IMR-90 (cell line): ENCODE data around the gene GFAP. TPM values are rescaled to one million over a fixed set of nuclear protein-coding genes. Genes with fewer than 3 reads are reported as not detected.
"Not testable (repeated sequence)": the region's sequence is repeated elsewhere in the genome, so short reads cannot be mapped to it uniquely, and the experiment has no call there.

Experiments used
- ATAC-seq: fragments of 200-7000 bp; cut with Tn5 transposase; 2 replicates; pipeline ENCODE4 v1.9.1; 2020; ENCODE audit warnings: low read depth, mild to moderate bottlenecking, moderate library complexity
- BruUV-seq: library from RNA; stranded (reverse); fragments of 400-500 nt; replicated peaks from 2 replicates; lab custom pipeline; 2021; lab: Mats Ljungman, UMichigan
- CTCF ChIA-PET: fragments of 300-600 bp; formaldehyde crosslinking; extraction: SDS; loops from one replicate; lab custom pipeline; 2021; ENCODE audit warnings: antibody characterized with exemption; lab: Yijun Ruan, JAX
- POLR2A ChIA-PET: fragments of 300-600 bp; sonication (Branson Sonifier 250); formaldehyde crosslinking; loops from one replicate; lab custom pipeline; 2022; ENCODE audit warnings: antibody characterized with exemption; ENCODE audit not compliant: unreplicated experiment; lab: Charles Lee
- DNase-seq: peaks from one replicate; pipeline ENCODE4 v3.0.0; 2013
- H2AFZ ChIP-seq: replicated peaks from 2 replicates; pipeline ENCODE3; 2013; ENCODE audit warnings: low read length, mild to moderate bottlenecking; ENCODE audit not compliant: poor library complexity
- H2AK5ac ChIP-seq: 2 replicates; pipeline ENCODE4 v1.6.1; 2013; ENCODE audit warnings: low read depth, low read length, inconsistent platforms
- H2AK9ac ChIP-seq: replicated peaks from 2 replicates; pipeline ENCODE3; 2013; ENCODE audit warnings: mild to moderate bottlenecking, low read depth, low read length, moderate library complexity; ENCODE audit not compliant: poor library complexity
- H2BK120ac ChIP-seq: 2 replicates; pipeline ENCODE4 v1.6.1; 2013; ENCODE audit warnings: low read depth, low read length, inconsistent platforms
- H2BK15ac ChIP-seq: 3 replicates; pipeline ENCODE4 v1.6.1; 2013; ENCODE audit warnings: low read depth, low read length, inconsistent platforms
- H2BK20ac ChIP-seq: 2 replicates; pipeline ENCODE4 v1.6.1; 2013; ENCODE audit warnings: low read depth, mild to moderate bottlenecking, inconsistent platforms, low read length, moderate library complexity
- H2BK5ac ChIP-seq: 2 replicates; pipeline ENCODE4 v1.6.1; 2013; ENCODE audit warnings: mild to moderate bottlenecking, low read depth, low read length, inconsistent platforms; ENCODE audit not compliant: poor library complexity, severe bottlenecking
- H3K14ac ChIP-seq: replicated peaks from 2 replicates; pipeline ENCODE4 v1.6.1; 2013; ENCODE audit warnings: low read depth, low read length, inconsistent platforms
- H3K18ac ChIP-seq: 2 replicates; pipeline ENCODE4 v1.6.1; 2013; ENCODE audit warnings: low read depth, low read length, control low read depth
- H3K23ac ChIP-seq: 2 replicates; pipeline ENCODE4 v1.6.1; 2013; ENCODE audit warnings: low read depth, low read length, inconsistent platforms
- H3K27ac ChIP-seq: 2 replicates; pipeline ENCODE4 v1.5.1; 2013; ENCODE audit warnings: mild to moderate bottlenecking, control low read depth, low read length; ENCODE audit not compliant: insufficient read depth
- H3K27me3 ChIP-seq: 2 replicates; pipeline ENCODE4 v1.6.1; 2013; ENCODE audit warnings: low read length; ENCODE audit not compliant: control insufficient read depth, insufficient read depth
- H3K36me3 ChIP-seq: 2 replicates; pipeline ENCODE4 v1.6.1; 2013; ENCODE audit warnings: low read length, mixed read lengths; ENCODE audit not compliant: control insufficient read depth, insufficient read depth
- H3K4ac ChIP-seq: 2 replicates; pipeline ENCODE4 v1.6.1; 2013; ENCODE audit warnings: low read depth, low read length, inconsistent platforms
- H3K4me1 ChIP-seq: 2 replicates; pipeline ENCODE4 v1.6.1; 2013; ENCODE audit warnings: low read length, mixed read lengths; ENCODE audit not compliant: control insufficient read depth, insufficient read depth
- H3K4me2 ChIP-seq: 2 replicates; pipeline ENCODE4 v1.6.1; 2013; ENCODE audit warnings: low read depth, mild to moderate bottlenecking, control low read depth, low read length, moderate library complexity
- H3K4me3 ChIP-seq: 2 replicates; pipeline ENCODE4 v1.5.1; 2013; ENCODE audit warnings: low read depth, mild to moderate bottlenecking, control low read depth, low read length, moderate library complexity; ENCODE audit not compliant: insufficient read depth
- H3K56ac ChIP-seq: 2 replicates; pipeline ENCODE4 v1.6.1; 2013; ENCODE audit warnings: low read length, inconsistent platforms; ENCODE audit not compliant: insufficient read depth; ENCODE audit errors: extremely low read depth
- H3K79me1 ChIP-seq, 2 experiments: 2 replicates each; pipeline ENCODE4 v1.6.1; 2013; ENCODE audit warnings: low read length in 2 of 2, inconsistent platforms in 1 of 2, low read depth in 1 of 2
- H3K9ac ChIP-seq: 2 replicates; pipeline ENCODE4 v1.6.1; 2013; ENCODE audit warnings: low read depth, low read length, control low read depth
- H3K9me1 ChIP-seq: 2 replicates; pipeline ENCODE4 v1.6.1; 2013; ENCODE audit warnings: low read length, inconsistent platforms; ENCODE audit not compliant: insufficient read depth
- H3K9me3 ChIP-seq: 2 replicates; pipeline ENCODE4 v1.6.1; 2013; ENCODE audit warnings: low read length; ENCODE audit not compliant: control insufficient read depth, insufficient read depth
- H4K20me1 ChIP-seq: 2 replicates; pipeline ENCODE4 v1.6.1; 2013; ENCODE audit warnings: low read length, inconsistent platforms; ENCODE audit not compliant: insufficient read depth
- H4K5ac ChIP-seq: 2 replicates; pipeline ENCODE4 v1.6.1; 2013; ENCODE audit warnings: mild to moderate bottlenecking, low read depth, low read length, control low read depth
- H4K8ac ChIP-seq, 2 experiments: 2 replicates each; pipeline ENCODE4 v1.6.1; 2013; ENCODE audit warnings: low read depth in 2 of 2, low read length in 2 of 2, control low read depth in 1 of 2, inconsistent platforms in 1 of 2
- H4K91ac ChIP-seq: 2 replicates; pipeline ENCODE4 v1.6.1; 2013; ENCODE audit warnings: low read depth, low read length, inconsistent platforms; ENCODE audit not compliant: insufficient read depth
- NFE2L2 ChIP-seq: fragments of 150-350 bp; IDR thresholded peaks from 2 replicates; pipeline ENCODE4 v1.6.1; 2016; ENCODE audit warnings: low read depth, mild to moderate bottlenecking, low read length
- RCOR1 ChIP-seq: IDR thresholded peaks from 2 replicates; pipeline ENCODE4 v1.6.1; 2012; ENCODE audit warnings: mild to moderate bottlenecking, low read length, improper control_type of control experiment; ENCODE audit not compliant: insufficient replicate concordance
- WGBS, 2 experiments: methylation state at CpG; one replicate each; pipeline versions ENCODE4 v1.1.5 to v1.1.7; 2013; ENCODE audit warnings: missing lambda C conversion rate in 2 of 2; ENCODE audit not compliant: insufficient read length in 1 of 2; ENCODE audit errors: extremely low coverage in 2 of 2; 5-methylcytosine and 5-hydroxymethylcytosine counted together
- dilution Hi-C: fragments of 300-500 bp; cut with HindIII; formaldehyde crosslinking; loops from one replicate; pipeline ENCODE4 v1.14.3; 2018; ENCODE audit warnings: low sequenced_read_pairs; ENCODE audit not compliant: unreplicated experiment
- in situ Hi-C: fragments of 300-500 bp; cut with MboI; formaldehyde crosslinking; loops from 3 replicates; pipeline ENCODE4 v1.14.3; 2019; ENCODE audit warnings: low sequenced_read_pairs, inconsistent platforms, mixed read lengths
- intact Hi-C: fragments of 100-400 bp; cut with micrococcal nuclease; formaldehyde crosslinking; loops from 2 replicates; pipeline ENCODE4 v1.10.0; 2022
- polyA plus RNA-seq, 3 experiments: library from polyadenylated mRNA; depleted of rRNA; stranded (reverse); fragments of >200 nt; gene quantifications; 2 replicates each; pipeline ENCODE4 v1.2.3, GENCODE V29; 2012; ENCODE audit warnings: low replicate concordance in 1 of 3
- total RNA-seq: library from RNA; depleted of rRNA; stranded (reverse); fragments of >200 nt; gene quantifications from 2 replicates; pipeline ENCODE4 v1.2.3, GENCODE V29; 2012

GFAP gene
- total and polyA plus RNA-seq, 2 of the 4 experiments (the other 2 are of a cell fraction), result 0.18 to 0.19 TPM

DNA sequence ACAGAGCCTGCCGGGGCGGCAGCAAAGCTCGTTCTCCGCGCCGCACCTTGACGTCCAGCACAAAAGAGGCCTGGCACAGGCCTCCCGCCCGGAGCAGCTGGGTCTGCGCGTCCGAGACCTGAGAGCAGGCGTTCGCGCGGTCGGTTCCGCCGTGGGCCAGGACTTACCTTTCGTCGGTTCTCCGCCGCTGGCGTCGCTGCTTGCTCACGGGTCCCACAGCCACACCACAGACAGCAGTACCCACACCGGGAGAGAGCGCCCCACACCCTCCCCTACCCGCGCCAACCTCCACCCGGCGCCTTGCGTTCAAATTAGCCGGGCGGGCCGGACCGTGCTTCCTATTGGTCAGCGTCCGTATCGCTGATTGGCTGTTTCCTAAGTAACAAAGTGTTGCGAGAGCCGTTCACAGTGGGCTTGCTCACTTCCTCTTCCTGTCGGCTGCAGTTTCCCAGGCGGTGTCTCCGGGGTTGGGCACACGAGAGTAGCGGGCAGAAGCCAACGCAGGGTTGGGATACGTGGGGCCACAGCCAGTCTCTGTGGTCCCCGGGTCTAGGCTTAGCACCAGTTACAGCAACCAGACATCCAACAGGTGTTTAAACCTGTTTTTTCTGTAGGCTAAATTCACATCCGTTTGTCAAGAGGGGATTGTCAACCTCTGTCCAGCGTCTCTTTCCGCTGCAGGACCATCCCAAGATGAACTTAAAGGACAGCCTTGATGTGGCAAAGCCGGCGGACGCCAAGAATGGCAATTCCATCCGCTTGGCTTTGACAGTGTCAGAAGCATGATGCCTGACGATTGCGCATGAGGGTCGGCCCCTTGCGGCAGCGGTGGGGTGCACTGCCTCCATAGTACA lies 32.4 kb upstream of the GFAP start, which contains the start of gene KIF18B (continued):
- TF ChIP-seq RCOR1 (no peak), NFE2L2 (no peak)

DNA sequence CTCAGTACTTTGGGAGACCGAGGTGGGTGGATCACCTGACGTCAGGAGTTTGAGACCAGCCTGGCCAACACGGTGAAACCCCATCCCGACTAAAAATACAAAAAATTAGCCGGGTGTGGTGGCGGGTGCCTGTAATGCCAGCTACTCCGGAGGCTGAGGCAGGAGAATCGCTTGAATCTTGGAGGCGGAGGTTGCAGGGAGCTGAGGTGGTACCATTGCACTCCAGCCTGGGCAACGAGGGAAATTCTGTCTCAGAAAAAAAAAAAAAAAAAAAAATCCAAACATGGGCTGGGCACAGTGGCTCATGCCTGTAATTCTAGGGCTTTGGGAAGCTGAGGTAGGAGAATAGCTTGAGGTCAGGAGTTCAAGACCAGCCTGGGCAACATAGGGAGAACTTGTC lies 30.4 kb upstream of the GFAP start:
- H3K4me3 ChIP-seq, H3K18ac ChIP-seq, H3K27ac ChIP-seq, DNase-seq, in situ Hi-C loops, H4K5ac ChIP-seq, H2AFZ ChIP-seq, CTCF ChIA-PET, H3K14ac ChIP-seq, H4K20me1 ChIP-seq, BruUV-seq, intact Hi-C loops, H3K56ac ChIP-seq, H3K23ac ChIP-seq, H2BK15ac ChIP-seq, POLR2A ChIA-PET, H3K9ac ChIP-seq, H3K36me3 ChIP-seq, H2BK120ac ChIP-seq, ATAC-seq, H3K9me1 ChIP-seq, H2BK20ac ChIP-seq, H3K27me3 ChIP-seq, H2AK5ac ChIP-seq, dilution Hi-C loops, H3K9me3 ChIP-seq, H4K91ac ChIP-seq, H3K4ac ChIP-seq, H2AK9ac ChIP-seq, H4K8ac ChIP-seq, H3K4me2 ChIP-seq, H2BK5ac ChIP-seq: not testable (repeated sequence)
- Histone ChIP-seq H3K79me1 (peaks cover 16 to 43% of the 10 kb centered on the region in 2 experiments), H3K4me1 (peaks cover 11% of the 10 kb centered on the region)
- no CpG with 5 or more reads among the region's 10 CpGs for WGBS, 2 experiments
